ENCODE results near the gene TOMM6.

- TF ChIP-seq CTCF (IDR thresholded peaks at IDR 0.05) (no peak), POLR2A (IDR thresholded peaks at IDR 0.05) (no peak)
Measured at GRCh38 chr6:41771058-41771983, 16.2 kb upstream of the TOMM6 start.
